ENCODE measurements around the gene NCOA3. TPM values are rescaled to one million over a fixed set of nuclear protein-coding genes. Genes with fewer than 3 reads are reported as not detected.

Gene NCOA3
- total RNA-seq, 2 donors from 2014 or later: 76.0 to 113 TPM

DNA sequence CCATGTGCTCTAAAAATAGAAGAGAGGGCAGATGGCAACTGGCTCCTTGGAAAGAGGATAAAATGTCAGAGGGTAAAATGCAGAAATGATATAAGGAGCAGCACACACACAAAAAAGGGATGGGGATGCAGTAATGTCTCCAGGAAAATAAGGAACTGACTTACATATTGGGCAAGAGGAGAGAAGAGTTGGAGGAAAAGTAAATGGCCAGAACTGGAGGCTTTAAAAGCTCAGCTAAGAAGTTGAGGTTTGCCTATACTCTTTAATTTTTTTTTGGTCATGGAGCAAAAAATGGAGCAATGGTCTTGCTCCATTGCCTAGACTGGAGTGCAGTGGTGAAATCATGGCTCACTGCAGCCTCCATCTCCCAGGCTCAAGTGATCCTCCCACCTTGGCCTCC is 189.9 kb downstream of the NCOA3 start:
- no peaks in the 10 kb centered on the region for H3K9me3 Mint-ChIP-seq
- ATAC-seq (replicated peaks in 1 of 2): no peak
- no peaks in the 10 kb centered on the region for H3K27me3 Mint-ChIP-seq (ENCODE audit: low read depth)
- no peak overlapping the region for H3K4me3 Mint-ChIP-seq
- H3K27ac Mint-ChIP-seq: no peak overlapping the region
- DNase-seq: no peak
- H3K36me3 Mint-ChIP-seq (ENCODE audit: insufficient read depth in 2 of 2): no peaks in the 10 kb centered on the region
- H3K4me1 Mint-ChIP-seq (ENCODE audit: low read depth): peaks cover 13% of the 10 kb centered on the region

DNA sequence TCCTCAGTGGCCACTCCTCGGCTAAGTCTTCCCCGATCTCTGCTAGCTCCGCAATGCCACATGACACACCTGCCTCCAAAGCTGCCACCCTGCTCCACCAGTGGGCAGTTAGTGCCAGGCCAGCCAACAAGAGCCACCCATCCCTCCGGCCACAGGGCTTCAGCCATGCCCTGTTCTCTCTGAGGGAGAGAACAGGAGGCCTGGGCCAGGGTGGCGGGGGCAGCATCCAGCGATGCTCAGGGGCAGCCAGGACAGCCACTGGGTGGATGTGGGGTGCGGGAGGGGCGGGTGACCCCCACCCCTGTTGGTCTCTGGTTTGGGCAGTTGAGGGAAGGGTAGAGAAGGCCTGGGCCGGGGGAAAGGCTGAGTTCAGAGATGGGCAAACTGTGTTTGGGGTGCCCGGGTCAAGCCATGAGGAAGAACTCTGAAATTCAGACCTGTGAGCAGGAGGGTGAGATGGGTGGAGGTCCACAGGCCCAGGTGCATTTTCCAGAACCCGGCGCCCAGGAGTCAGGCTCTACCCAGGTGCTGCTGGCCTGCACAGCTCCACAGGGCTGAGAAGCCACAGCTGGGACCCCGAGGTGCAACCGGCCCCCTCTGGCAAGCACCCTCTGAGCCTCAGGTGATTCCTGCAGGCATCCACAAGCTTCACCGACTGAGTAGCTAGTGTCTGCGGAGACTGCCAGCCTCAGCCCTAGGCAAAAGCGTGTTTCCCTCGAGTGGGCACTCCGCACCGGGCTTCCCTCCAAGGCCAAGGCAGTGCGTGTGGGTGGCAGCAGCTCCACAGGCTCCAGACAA is 192.5 kb downstream of the NCOA3 start:
- DNase-seq (no peak), ATAC-seq (replicated peaks in 1 of 2) (no peak)
- no peaks in the 10 kb centered on the region for H3K36me3 Mint-ChIP-seq (ENCODE audit: insufficient read depth in 2 of 2)
- peaks cover 13% of the 10 kb centered on the region for H3K4me1 Mint-ChIP-seq (ENCODE audit: low read depth)
- no peak overlapping the region for H3K27ac Mint-ChIP-seq
- H3K4me3 Mint-ChIP-seq: no peak overlapping the region
- H3K9me3 Mint-ChIP-seq: no peaks in the 10 kb centered on the region
- H3K27me3 Mint-ChIP-seq (ENCODE audit: low read depth): no peaks in the 10 kb centered on the region

DNA sequence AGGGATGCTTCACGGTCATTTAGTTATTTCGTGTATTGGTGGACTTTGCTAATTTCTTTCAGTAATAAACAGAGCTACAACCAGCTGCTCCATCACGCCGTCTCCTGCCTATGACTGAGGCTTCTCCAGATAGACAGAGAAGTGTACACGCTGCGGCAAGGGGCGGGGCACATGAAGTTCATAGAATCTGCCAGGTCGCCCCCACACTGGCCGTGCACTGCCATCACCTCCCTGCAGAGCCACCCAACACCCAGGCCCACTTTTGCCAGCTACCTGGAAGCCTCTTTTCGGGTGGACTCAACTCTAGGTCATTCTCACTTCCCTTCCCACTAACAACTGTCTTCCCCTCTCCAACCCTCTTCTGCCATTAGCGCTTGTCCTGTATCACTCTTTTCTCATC is 195.2 kb downstream of the NCOA3 start:
- H3K4me3 Mint-ChIP-seq: no peak overlapping the region
- H3K36me3 Mint-ChIP-seq (ENCODE audit: insufficient read depth in 2 of 2): no peaks in the 10 kb centered on the region
- DNase-seq (no peak), ATAC-seq (replicated peaks in 1 of 2) (no peak)
- no peak overlapping the region for H3K27ac Mint-ChIP-seq
- no peaks in the 10 kb centered on the region for H3K9me3 Mint-ChIP-seq
- no peaks in the 10 kb centered on the region for H3K27me3 Mint-ChIP-seq (ENCODE audit: low read depth)
- H3K4me1 Mint-ChIP-seq (ENCODE audit: low read depth): peaks cover 13% of the 10 kb centered on the region

DNA sequence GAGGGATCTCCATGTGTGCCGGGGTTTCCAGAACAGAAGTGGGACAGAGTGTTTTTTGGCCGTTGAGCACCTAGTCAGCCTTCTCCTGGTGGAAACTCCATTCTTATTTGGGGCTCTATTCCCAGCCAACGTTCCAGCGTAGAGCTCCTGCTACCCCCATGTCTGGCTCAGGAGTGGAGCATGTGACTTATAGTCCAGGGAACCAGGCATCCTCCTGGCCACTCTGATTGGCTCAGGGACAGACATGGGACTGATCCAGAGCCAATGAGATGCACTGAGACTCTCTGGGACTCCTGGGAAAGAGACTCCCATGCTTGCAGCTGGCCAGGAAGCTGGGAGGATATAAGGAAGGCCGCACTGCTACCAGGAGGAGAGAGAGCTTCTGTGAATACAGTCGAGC is 196.5 kb downstream of the NCOA3 start:
- Mint-ChIP-seq H3K27me3 (ENCODE audit: low read depth) (no peaks in the 10 kb centered on the region), H3K4me1 (ENCODE audit: low read depth) (peaks cover 13% of the 10 kb centered on the region), H3K36me3 (ENCODE audit: insufficient read depth in 2 of 2) (no peaks in the 10 kb centered on the region), H3K9me3 (no peaks in the 10 kb centered on the region), H3K27ac (no peak overlapping the region), H3K4me3 (no peak overlapping the region)
- no peak for DNase-seq
- no peak for ATAC-seq (replicated peaks in 1 of 2)

DNA sequence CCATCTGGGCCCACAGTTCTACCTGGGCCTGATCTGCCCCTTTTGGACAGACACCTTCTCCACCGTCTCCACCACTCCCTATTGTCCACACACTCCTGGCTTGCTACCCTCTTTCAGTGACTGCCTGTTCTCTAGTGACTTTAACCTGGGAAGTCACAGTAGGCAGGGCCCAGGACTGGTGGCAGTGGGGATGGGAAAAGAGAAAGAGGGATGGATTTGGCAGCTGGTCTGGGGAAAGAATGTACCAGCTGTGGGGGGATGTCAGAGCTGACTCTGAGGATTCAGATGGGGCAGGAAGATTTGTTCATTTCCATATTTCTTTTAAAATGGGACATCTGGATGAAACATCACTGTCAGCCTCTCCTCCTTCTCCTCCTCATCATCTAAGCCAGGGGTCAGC is 198.1 kb downstream of the NCOA3 start:
- ATAC-seq (replicated peaks in 1 of 2) (no peak), DNase-seq (no peak)
- no peak overlapping the region for H3K4me3 Mint-ChIP-seq
- no peaks in the 10 kb centered on the region for H3K9me3 Mint-ChIP-seq
- H3K36me3 Mint-ChIP-seq (ENCODE audit: insufficient read depth in 2 of 2): no peaks in the 10 kb centered on the region
- H3K27me3 Mint-ChIP-seq (ENCODE audit: low read depth): no peaks in the 10 kb centered on the region
- H3K27ac Mint-ChIP-seq: no peak overlapping the region
- peaks cover 13% of the 10 kb centered on the region for H3K4me1 Mint-ChIP-seq (ENCODE audit: low read depth)

DNA sequence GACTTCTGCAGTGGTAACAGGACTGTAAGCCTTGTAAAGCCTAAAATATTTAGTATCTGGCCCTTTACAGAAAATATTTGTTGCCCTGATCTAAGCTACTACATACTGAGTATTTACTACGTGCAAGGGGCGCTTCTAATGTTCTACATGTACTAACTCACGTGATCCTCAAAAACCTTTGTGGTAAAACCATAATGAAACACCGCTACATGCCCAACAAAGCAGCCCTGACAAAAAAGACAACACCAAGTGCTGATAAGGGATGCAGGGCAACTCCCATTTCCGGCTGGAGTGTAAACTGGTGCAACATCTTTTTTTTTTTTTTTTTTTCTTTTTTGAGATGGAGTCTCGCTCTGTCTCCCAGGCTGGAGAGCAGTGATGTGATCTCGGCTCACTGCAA is 198.6 kb downstream of the NCOA3 start:
- H3K4me3 Mint-ChIP-seq: no peak overlapping the region
- no peaks in the 10 kb centered on the region for H3K27me3 Mint-ChIP-seq (ENCODE audit: low read depth)
- no peaks in the 10 kb centered on the region for H3K9me3 Mint-ChIP-seq
- peaks cover 8% of the 10 kb centered on the region for H3K4me1 Mint-ChIP-seq (ENCODE audit: low read depth)
- no peak overlapping the region for H3K27ac Mint-ChIP-seq
- no peaks in the 10 kb centered on the region for H3K36me3 Mint-ChIP-seq (ENCODE audit: insufficient read depth in 2 of 2)
- ATAC-seq (replicated peaks in 1 of 2): no peak
- no peak for DNase-seq

DNA sequence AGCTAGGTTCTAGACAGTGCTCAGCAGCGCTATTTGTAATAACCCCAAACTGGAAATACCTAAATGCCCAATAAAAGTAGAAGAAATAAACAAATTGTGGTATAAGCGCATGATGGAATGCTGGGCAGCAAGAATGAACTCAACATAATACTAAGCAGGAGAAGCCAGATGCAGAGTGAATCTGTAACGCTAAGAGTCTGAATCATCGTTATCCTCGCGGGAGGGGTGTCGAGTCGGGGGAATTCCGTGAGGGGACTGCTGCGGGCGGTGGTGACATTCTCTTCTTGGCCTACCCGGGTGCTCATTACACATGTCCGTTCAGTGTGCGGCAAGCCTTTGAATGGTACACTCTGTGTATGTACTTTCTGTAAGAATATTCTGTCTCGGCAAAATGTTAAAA is 199.9 kb downstream of the NCOA3 start:
- DNase-seq: no peak
- Mint-ChIP-seq H3K4me1 (ENCODE audit: low read depth) (no peaks in the 10 kb centered on the region), H3K27ac (no peak overlapping the region), H3K36me3 (ENCODE audit: insufficient read depth in 2 of 2) (no peaks in the 10 kb centered on the region), H3K9me3 (no peaks in the 10 kb centered on the region), H3K27me3 (ENCODE audit: low read depth) (no peaks in the 10 kb centered on the region), H3K4me3 (no peak overlapping the region)
- ATAC-seq (replicated peaks in 1 of 2): no peak

DNA sequence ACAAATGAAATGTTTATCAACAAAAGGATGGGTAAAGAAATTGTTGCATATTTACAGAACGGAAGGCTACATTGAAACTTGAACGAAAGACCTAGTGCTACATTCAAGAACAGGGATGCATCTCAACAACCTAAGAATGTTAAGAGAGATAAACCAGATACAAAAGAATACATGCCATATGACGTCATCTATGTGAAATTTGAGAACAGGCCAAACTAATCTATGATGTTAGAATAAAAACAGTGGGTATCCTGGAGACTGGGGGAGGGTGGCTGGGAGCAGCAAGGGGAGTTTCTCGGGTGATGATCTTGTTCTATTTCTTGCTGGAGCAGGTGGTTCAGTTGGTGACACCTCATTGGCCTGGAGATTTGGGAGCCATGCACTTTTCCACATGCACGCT is 202.1 kb downstream of the NCOA3 start:
- no peaks in the 10 kb centered on the region for H3K9me3 Mint-ChIP-seq
- H3K4me1 Mint-ChIP-seq (ENCODE audit: low read depth): no peaks in the 10 kb centered on the region
- no peak for ATAC-seq (replicated peaks in 1 of 2)
- peaks cover 7% of the 10 kb centered on the region for H3K27me3 Mint-ChIP-seq (ENCODE audit: low read depth)
- H3K4me3 Mint-ChIP-seq: no peak overlapping the region
- no peaks in the 10 kb centered on the region for H3K36me3 Mint-ChIP-seq (ENCODE audit: insufficient read depth in 2 of 2)
- no peak overlapping the region for H3K27ac Mint-ChIP-seq
- DNase-seq: no peak

DNA sequence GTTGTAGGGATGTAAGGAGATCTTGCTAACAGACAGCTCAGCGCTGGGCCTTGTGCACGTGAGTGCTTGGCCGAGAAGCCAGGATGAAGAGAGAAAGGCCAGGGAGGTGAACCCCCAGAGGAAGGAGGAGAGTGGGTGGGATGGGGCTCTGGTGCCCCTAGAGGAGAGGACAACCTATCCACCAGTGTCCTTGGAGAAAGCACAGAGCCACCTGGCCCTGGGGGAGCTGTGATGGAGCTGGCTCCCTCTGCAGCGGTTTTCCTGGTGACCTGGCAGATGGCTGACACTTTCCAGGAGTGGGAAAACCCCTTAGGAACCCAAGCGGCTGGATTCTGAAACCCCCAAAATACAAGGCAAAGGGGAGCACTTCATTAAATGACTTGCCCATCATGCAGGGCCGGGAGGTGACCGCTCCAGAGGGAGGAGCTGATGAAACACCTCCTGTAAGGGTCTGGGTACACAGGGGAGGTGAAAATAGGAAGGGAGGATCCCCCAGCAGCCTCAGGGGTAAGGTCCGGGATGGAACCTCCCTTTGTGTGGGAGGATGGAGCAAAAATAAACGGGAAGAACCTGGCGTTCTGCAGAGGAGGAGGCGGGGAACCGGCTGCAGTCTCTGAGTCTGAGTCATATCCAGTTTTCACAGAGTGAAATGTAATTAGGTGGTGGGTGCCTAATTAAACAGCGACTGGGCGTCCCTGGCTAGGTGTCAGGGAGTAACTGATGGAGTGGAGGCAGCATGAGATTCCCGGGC is 203.2 kb downstream of the NCOA3 start:
- DNase-seq (no peak), ATAC-seq (replicated peaks in 1 of 2) (no peak)
- H3K27me3 Mint-ChIP-seq (ENCODE audit: low read depth): peaks cover 7% of the 10 kb centered on the region
- no peak overlapping the region for H3K4me3 Mint-ChIP-seq
- no peaks in the 10 kb centered on the region for H3K9me3 Mint-ChIP-seq
- no peaks in the 10 kb centered on the region for H3K36me3 Mint-ChIP-seq (ENCODE audit: insufficient read depth in 2 of 2)
- no peak overlapping the region for H3K27ac Mint-ChIP-seq
- H3K4me1 Mint-ChIP-seq (ENCODE audit: low read depth): no peaks in the 10 kb centered on the region

DNA sequence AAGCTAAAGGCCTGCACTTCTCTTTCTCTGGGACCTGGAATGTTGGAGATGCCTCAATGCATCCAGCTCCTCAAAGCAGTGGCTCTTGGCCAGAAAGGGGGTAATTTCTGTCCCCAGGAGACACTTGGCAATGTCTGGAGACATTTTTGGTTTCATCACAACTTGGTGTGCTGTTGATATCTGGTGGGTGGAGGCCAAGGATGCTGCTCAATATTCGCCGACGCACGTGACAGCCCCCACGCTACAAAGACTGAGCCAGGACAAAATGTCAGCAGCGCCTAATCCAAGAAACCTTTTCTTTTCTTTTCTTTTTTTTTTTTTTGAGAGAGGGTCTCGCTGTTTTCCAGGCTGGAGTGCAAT is 203.8 kb downstream of the NCOA3 start:
- peaks cover 7% of the 10 kb centered on the region for H3K27me3 Mint-ChIP-seq (ENCODE audit: low read depth)
- H3K4me1 Mint-ChIP-seq (ENCODE audit: low read depth): no peaks in the 10 kb centered on the region
- H3K4me3 Mint-ChIP-seq: no peak overlapping the region
- no peak overlapping the region for H3K27ac Mint-ChIP-seq
- no peak for DNase-seq
- H3K9me3 Mint-ChIP-seq: no peaks in the 10 kb centered on the region
- no peaks in the 10 kb centered on the region for H3K36me3 Mint-ChIP-seq (ENCODE audit: insufficient read depth in 2 of 2)
- no peak for ATAC-seq (replicated peaks in 1 of 2)

DNA sequence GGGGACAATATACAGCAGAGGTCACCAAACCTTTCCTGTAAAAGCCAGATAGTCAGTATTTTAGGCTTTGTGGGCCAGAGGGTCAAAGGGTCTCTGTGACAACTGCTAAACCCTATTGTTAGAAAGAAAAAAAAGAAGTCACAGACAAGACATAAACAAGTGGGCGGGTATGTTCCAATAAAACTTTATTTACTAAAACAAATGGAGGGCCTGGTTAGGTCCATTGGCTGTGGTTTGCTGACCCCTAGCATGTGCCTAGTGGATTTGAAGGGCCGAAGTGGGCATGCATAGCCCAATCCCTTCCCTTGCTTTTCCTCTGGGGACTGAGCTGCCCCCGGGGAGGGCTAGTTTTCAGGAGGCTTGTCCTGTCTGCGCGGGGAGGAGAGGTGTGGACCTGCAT is 204.7 kb downstream of the NCOA3 start:
- Mint-ChIP-seq H3K36me3 (ENCODE audit: insufficient read depth in 2 of 2) (no peaks in the 10 kb centered on the region), H3K4me1 (ENCODE audit: low read depth) (no peaks in the 10 kb centered on the region), H3K27ac (no peak overlapping the region), H3K27me3 (ENCODE audit: low read depth) (peaks cover 10% of the 10 kb centered on the region), H3K9me3 (no peaks in the 10 kb centered on the region), H3K4me3 (no peak overlapping the region)
- ATAC-seq (replicated peaks in 1 of 2) (no peak), DNase-seq (no peak)
